HAP-1 (cell line): ENCODE data around the gene RCE1.
A peak's percentile ranks its signal among the peaks of the same experiment; 100 is the strongest.

Experiments used
- DNase-seq, 2 experiments: peaks; one replicate each; pipeline ENCODE4 v3.0.0-alpha.2; 2016 to 2020; ENCODE audit warnings: low spot score in 2 of 2
- H3K27me3 ChIP-seq: fragments of 250-450 bp; sonication (Bioruptor Pico); 2 replicates; pipeline ENCODE4 v1.5.1; 2020; ENCODE audit warnings: low read depth, mild to moderate bottlenecking, moderate library complexity
- H3K36me3 ChIP-seq: fragments of 250-450 bp; sonication (Bioruptor Pico); replicated peaks from 2 replicates; pipeline ENCODE4 v1.5.1; 2020; ENCODE audit warnings: mild to moderate bottlenecking
- H3K4me1 ChIP-seq: fragments of 250-450 bp; sonication (Bioruptor Pico); 2 replicates; pipeline ENCODE4 v1.5.1; 2020; ENCODE audit warnings: mild to moderate bottlenecking
- H3K4me3 ChIP-seq: fragments of 250-450 bp; sonication (Bioruptor Pico); 2 replicates; pipeline ENCODE4 v1.5.1; 2020; ENCODE audit warnings: mild to moderate bottlenecking, moderate library complexity
- H3K9me3 ChIP-seq: fragments of 250-450 bp; sonication (Bioruptor Pico); 2 replicates; pipeline ENCODE4 v1.5.1; 2020; ENCODE audit warnings: mild to moderate bottlenecking, moderate library complexity
- in situ Hi-C: fragments of 300-500 bp; cut with MboI; formaldehyde crosslinking; loops from 3 replicates; pipeline ENCODE4 v1.14.3; 2020; ENCODE audit warnings: low sequenced_read_pairs, inconsistent platforms, mixed read lengths

The RCE1 gene

GRCh38 chr11:66849501-66850234 is 6.4 kb downstream of the RCE1 start:
- Histone ChIP-seq H3K9me3 (no peaks in the 10 kb centered on the region), H3K36me3 (peaks cover 29% of the 10 kb centered on the region), H3K4me1 (peaks cover under 1% of the 10 kb centered on the region; the same call in 1 of the 2 replicates), H3K27me3 (no peaks in the 10 kb centered on the region), H3K4me3 (no peak overlapping the region)
- DNase-seq, result peak in 1 of 2 experiments; percentile 5
- in situ Hi-C loops, result no loop called here

- peak in 1 of 2 experiments; percentile 8 for DNase-seq
- Histone ChIP-seq H3K27me3 (no peaks in the 10 kb centered on the region), H3K4me1 (no peaks in the 10 kb centered on the region), H3K4me3 (no peak overlapping the region), H3K36me3 (peaks cover 24% of the 10 kb centered on the region), H3K9me3 (no peaks in the 10 kb centered on the region)
- in situ Hi-C loops, result no loop called here
Observed at GRCh38 chr11:66850235-66850587, 7.0 kb downstream of the RCE1 start.

- peaks cover 19% of the 10 kb centered on the region for H3K36me3 ChIP-seq
- in situ Hi-C loops, result no loop called here
- H3K4me3 ChIP-seq, result no peak overlapping the region
- peaks cover 3% of the 10 kb centered on the region for H3K4me1 ChIP-seq
- H3K27me3 ChIP-seq, result no peaks in the 10 kb centered on the region
- no peaks in the 10 kb centered on the region for H3K9me3 ChIP-seq
- peak in 1 of 2 experiments; percentile 7 for DNase-seq
Observed at GRCh38 chr11:66850588-66851238, 7.5 kb downstream of the RCE1 start.

- Histone ChIP-seq H3K36me3 (peaks cover 15% of the 10 kb centered on the region), H3K9me3 (no peaks in the 10 kb centered on the region), H3K4me1 (peaks cover 5% of the 10 kb centered on the region), H3K27me3 (no peaks in the 10 kb centered on the region), H3K4me3 (no peak overlapping the region)
- in situ Hi-C loops, result no loop called here
- peak in 1 of 2 experiments; percentile 6 for DNase-seq
Observed at GRCh38 chr11:66851239-66851596, 8.0 kb downstream of the RCE1 start.

GRCh38 chr11:66851698-66852465 is 8.6 kb downstream of the RCE1 start:
- no peak overlapping the region for H3K4me3 ChIP-seq
- H3K27me3 ChIP-seq, result no peaks in the 10 kb centered on the region
- H3K4me1 ChIP-seq, result peaks cover 5% of the 10 kb centered on the region
- no peaks in the 10 kb centered on the region for H3K9me3 ChIP-seq
- H3K36me3 ChIP-seq, result peaks cover 15% of the 10 kb centered on the region
- in situ Hi-C loops, result no loop called here
- DNase-seq, result peak in 1 of 2 experiments; percentile 68

- Histone ChIP-seq H3K9me3 (no peaks in the 10 kb centered on the region), H3K36me3 (peaks cover 13% of the 10 kb centered on the region), H3K27me3 (no peaks in the 10 kb centered on the region), H3K4me3 (no peak overlapping the region), H3K4me1 (peaks cover 5% of the 10 kb centered on the region)
- DNase-seq, result no peak
- in situ Hi-C loops, result no loop called here
Observed at GRCh38 chr11:66852466-66853241, 9.4 kb downstream of the RCE1 start.

- DNase-seq, result no peak
- no peak overlapping the region for H3K4me3 ChIP-seq
- H3K9me3 ChIP-seq, result no peaks in the 10 kb centered on the region
- no peaks in the 10 kb centered on the region for H3K27me3 ChIP-seq
- peaks cover 5% of the 10 kb centered on the region for H3K4me1 ChIP-seq
- H3K36me3 ChIP-seq, result peaks cover 10% of the 10 kb centered on the region
- in situ Hi-C loops, result no loop called here
Observed at GRCh38 chr11:66853242-66854229, 10.3 kb downstream of the RCE1 start.

GRCh38 chr11:66854231-66854661 is 11.0 kb downstream of the RCE1 start:
- H3K4me3 ChIP-seq, result no peak overlapping the region
- no peaks in the 10 kb centered on the region for H3K9me3 ChIP-seq
- peaks cover 5% of the 10 kb centered on the region for H3K4me1 ChIP-seq
- no peaks in the 10 kb centered on the region for H3K27me3 ChIP-seq
- in situ Hi-C loops, result no loop called here
- no peak for DNase-seq
- peaks cover 11% of the 10 kb centered on the region for H3K36me3 ChIP-seq

GRCh38 chr11:66854729-66855211 is 11.5 kb downstream of the RCE1 start:
- Histone ChIP-seq H3K36me3 (peaks cover 17% of the 10 kb centered on the region), H3K27me3 (no peaks in the 10 kb centered on the region), H3K9me3 (no peaks in the 10 kb centered on the region), H3K4me1 (peaks cover 5% of the 10 kb centered on the region), H3K4me3 (no peak overlapping the region)
- DNase-seq, result no peak
- in situ Hi-C loops, result no loop called here

GRCh38 chr11:66855574-66856495 is 12.6 kb downstream of the RCE1 start:
- Histone ChIP-seq H3K4me1 (peaks cover 5% of the 10 kb centered on the region), H3K4me3 (peak overlapping the region; percentile 76), H3K36me3 (peaks cover 24% of the 10 kb centered on the region), H3K9me3 (no peaks in the 10 kb centered on the region), H3K27me3 (no peaks in the 10 kb centered on the region)
- peak; percentile 85 to 96 for DNase-seq
- in situ Hi-C loops, result no loop called here

- in situ Hi-C loops, result no loop called here
- DNase-seq, result peak; percentile 21 to 43
- H3K36me3 ChIP-seq, result peaks cover 26% of the 10 kb centered on the region
- H3K4me1 ChIP-seq, result peaks cover 5% of the 10 kb centered on the region
- H3K9me3 ChIP-seq, result no peaks in the 10 kb centered on the region
- no peaks in the 10 kb centered on the region for H3K27me3 ChIP-seq
- peak within 1 kb of the TSS; percentile 76 for H3K4me3 ChIP-seq
Observed at GRCh38 chr11:66856496-66857233, 13.4 kb downstream of the RCE1 start, which contains the start of gene LRFN4. Gene LRFN4 (plus strand): TSS chr11:66857064. CDS start chr11:66857745, 681 bp downstream.
